C4-2B (cell line): ENCODE measurements around the gene PPP3CA.

ENCODE experiments used
- ZFX ChIP-seq: fragments of 450-650 bp; IDR thresholded peaks from 2 replicates; pipeline ENCODE4 v1.6.1; 2017
- TF ChIP-seq, protein P1 (sequence below): fragments of 450-650 bp; conservative IDR thresholded peaks from 2 replicates; pipeline ENCODE4 v1.5.1; 2017; ENCODE audit warnings: mild to moderate bottlenecking

DNA sequence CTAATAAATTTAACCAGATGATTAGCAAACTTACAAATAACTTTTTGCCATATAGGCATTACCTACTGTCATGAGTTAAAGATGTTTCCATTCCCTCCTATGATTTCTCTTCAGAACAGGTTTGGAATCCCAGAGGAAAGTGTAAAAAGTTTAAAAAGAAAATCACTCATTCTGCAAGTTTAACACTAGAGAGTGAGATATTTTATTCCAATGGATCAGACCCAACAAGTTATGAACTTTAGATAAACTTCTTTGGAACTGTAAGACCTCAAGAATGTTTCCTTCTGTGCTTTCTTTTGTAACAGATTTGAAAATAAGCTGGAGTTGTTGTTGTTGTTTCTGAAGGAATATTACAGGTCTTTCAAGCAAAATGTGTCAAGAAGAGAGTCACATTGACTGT, 51.6 kb downstream of the PPP3CA start:
- TF ChIP-seq, protein P1, sequence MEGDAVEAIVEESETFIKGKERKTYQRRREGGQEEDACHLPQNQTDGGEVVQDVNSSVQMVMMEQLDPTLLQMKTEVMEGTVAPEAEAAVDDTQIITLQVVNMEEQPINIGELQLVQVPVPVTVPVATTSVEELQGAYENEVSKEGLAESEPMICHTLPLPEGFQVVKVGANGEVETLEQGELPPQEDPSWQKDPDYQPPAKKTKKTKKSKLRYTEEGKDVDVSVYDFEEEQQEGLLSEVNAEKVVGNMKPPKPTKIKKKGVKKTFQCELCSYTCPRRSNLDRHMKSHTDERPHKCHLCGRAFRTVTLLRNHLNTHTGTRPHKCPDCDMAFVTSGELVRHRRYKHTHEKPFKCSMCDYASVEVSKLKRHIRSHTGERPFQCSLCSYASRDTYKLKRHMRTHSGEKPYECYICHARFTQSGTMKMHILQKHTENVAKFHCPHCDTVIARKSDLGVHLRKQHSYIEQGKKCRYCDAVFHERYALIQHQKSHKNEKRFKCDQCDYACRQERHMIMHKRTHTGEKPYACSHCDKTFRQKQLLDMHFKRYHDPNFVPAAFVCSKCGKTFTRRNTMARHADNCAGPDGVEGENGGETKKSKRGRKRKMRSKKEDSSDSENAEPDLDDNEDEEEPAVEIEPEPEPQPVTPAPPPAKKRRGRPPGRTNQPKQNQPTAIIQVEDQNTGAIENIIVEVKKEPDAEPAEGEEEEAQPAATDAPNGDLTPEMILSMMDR = no peak
- TF ChIP-seq ZFX = no peak
